Activated effector memory CD4-positive, alpha-beta T cell treated with anti-CD3 and anti-CD28 coated beads, Interleukin-2, amount 50 U/mL, for 16 hours (primary cell): ENCODE results near the gene WDR18.
"Not testable (repeated sequence)": the region's sequence is repeated elsewhere in the genome, so short reads cannot be mapped to it uniquely, and the experiment has no call there.

Experiments used
- DNase-seq: peaks from one replicate; pipeline ENCODE4 v3.0.0-alpha.2; 2020

WDR18 gene

GRCh38 chr19:1023883-1024188 is 39.7 kb downstream of the WDR18 start:
- DNase-seq, result not testable (repeated sequence)

GRCh38 chr19:1025080-1025479 is 40.9 kb downstream of the WDR18 start:
- DNase-seq, result not testable (repeated sequence)

GRCh38 chr19:1025960-1026782 is 42.0 kb downstream of the WDR18 start, which contains the start of gene CNN2:
CNN2 (plus strand) TSS chr19:1026608; CDS start chr19:1026662, 54 bp downstream.
- DNase-seq, result peak; percentile 91

GRCh38 chr19:1026783-1027649 is 42.9 kb downstream of the WDR18 start:
- peak; percentile 74 for DNase-seq

GRCh38 chr19:1027650-1028061 is 43.5 kb downstream of the WDR18 start:
- DNase-seq, result peak; percentile 72

- DNase-seq, result peak; percentile 87
These were observed 44.1 kb downstream of the WDR18 start for GRCh38 chr19:1028062-1028926.

- DNase-seq, result no peak
These were observed 48.2 kb downstream of the WDR18 start for GRCh38 chr19:1032264-1032867.

- DNase-seq, result no peak
These were observed 52.0 kb downstream of the WDR18 start for GRCh38 chr19:1035998-1036621.

- no peak for DNase-seq
These were observed 53.5 kb downstream of the WDR18 start for GRCh38 chr19:1037621-1038064.

- DNase-seq, result no peak
These were observed 55.0 kb downstream of the WDR18 start for GRCh38 chr19:1038978-1039645.

- peak; percentile 100 for DNase-seq
These were observed 55.7 kb downstream of the WDR18 start, which contains the start of gene ABCA7 for GRCh38 chr19:1039646-1040475. ABCA7 (plus strand) TSS chr19:1040107; CDS start chr19:1041362, 1,255 bp downstream.

- DNase-seq, result peak; percentile 97
These were observed 56.5 kb downstream of the WDR18 start for GRCh38 chr19:1040476-1041271.

- DNase-seq, result no peak
These were observed 57.2 kb downstream of the WDR18 start for GRCh38 chr19:1041272-1041834.

- DNase-seq, result no peak
These were observed 57.9 kb downstream of the WDR18 start for GRCh38 chr19:1041835-1042685.

GRCh38 chr19:1042689-1043511 is 58.8 kb downstream of the WDR18 start:
- DNase-seq, result no peak
